ENCODE results near the gene TEX11.

The TEX11 gene

DNA sequence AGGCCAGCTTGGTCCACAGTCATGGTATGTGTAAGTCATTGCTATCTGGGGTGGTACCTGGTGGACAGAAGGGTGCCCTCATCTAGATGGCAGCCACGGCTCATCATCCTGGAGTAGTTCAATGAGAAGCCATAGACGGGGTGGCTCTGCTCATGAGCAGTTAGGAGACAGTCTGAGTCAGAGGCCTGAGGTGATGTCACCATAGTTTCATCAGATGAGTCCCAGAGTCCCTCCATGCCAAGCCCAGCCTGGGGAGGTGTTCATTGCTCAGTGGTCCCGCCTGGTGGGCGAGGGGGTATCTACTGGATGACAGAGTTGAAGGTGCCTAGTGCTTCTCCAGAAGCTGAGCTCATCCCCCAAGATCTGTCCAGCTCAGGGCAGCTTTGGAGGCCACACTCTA, 414.1 kb downstream of the TEX11 start:
- no peak for DNase-seq (ENCODE audit: low spot score)

DNA sequence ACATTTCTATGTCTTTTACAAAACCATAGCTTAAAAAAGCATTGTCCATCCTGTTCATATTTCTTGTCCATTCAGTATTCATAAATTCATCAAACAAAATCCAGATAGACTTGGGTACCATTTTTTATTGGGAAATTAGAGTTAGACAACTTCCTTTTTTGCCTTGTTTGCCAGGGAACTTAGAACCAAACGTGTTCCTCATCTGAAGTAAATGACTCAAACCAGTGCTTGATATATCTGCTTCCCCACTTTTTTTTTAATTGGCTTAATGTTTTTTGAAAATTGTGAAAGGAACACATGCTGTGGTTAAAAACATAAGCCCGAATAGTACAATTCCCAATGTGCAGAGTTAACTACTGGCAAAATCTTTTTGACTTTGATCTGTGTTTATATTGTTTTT, 419.7 kb downstream of the TEX11 start:
- no peak for DNase-seq (ENCODE audit: low spot score)

DNA sequence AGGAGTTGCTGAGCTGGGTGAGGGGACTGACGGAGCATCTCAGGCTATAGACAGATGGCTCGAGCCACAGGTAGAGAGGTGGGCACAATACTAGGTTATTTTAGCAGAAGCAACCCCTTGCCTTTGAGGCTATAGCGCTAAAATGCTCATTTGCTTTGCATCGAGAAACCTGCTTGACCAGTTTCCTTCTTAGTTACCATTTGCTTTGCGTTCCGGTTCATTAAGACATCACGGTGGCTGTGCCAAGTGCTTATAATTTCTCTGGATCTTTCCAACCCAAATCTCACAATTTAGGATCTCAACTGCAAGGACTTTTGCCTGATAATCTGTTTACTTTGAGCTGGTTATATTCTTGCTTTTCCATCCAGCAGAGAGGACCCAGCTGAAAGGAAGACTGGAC, 423.0 kb downstream of the TEX11 start:
- no peak for DNase-seq (ENCODE audit: low spot score)

DNA sequence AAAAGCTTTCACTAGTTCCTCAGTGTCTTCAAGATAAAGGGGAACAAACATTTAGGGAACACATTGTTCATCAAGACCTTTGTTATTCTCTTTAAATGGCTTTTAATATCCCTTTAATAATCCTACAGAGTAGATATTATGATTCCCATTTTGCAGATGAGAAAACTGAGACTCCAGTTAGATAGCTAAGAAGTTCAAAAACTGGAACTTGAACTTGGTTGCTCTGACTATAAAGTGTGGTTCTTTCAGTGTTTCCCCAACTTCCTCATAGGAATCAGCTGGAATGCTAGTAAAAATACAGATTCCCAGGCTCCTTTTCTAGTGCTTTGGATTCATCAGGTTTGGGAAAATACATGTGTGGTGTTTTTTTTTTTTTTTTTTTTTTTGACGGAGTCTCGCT, 426.2 kb downstream of the TEX11 start:
- DNase-seq (ENCODE audit: low spot score) = no peak

DNA sequence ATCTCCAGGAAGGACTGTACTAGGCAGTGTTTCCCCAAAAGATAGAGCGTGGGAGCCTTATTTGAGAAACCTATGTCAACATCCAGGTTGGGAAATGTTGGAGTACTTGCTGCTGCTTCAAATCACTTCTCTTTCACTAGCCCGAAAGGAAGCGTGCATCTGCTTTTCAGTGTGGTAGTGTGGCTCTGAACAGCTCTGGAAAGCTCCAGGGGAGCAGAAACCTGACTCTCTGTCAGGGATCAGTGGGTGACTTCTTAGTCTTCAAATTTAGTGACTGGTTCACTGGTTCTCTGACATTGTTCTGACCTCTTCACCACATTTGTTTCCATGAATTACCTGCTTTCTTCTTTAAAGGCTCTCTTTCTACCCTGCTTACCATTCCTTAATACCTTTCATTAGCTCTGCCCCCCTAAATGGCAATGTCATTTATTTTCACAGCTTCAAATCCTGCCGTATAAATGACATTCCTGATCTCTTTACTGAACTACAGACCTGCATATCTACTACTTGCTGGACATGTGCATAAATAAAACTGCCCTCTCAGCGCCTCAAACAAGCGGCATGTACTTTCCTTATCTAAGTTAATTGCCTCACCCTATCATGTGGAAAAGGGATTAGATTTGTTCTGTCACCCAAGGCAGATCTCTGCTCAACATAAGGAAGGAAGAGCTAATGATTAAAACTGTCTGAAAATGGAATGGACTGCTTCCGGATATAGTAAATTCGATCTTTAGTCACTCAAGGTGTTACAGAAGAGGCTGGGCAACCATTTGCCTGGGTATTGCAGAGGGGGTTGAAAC, 426.8 kb downstream of the TEX11 start:
- no peak for DNase-seq (ENCODE audit: low spot score)

DNA sequence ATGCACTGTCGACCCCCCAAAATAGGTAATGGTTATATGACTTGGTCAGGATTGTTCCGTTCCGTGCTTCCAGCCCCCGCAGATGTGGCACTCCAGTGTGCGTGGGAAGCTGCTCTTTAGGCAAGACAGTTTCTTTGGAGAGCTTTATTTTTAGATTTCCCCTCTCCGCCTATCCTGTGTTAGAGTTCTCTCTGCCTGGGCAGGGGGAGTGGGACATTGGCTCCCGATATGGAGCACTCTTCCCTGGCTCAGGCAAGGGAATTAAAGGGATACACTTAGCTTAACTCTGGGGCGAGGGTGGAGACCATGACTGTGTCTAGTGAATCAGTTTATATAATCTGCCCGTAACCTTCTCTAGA, 427.9 kb downstream of the TEX11 start:
- no peak for DNase-seq (ENCODE audit: low spot score)

DNA sequence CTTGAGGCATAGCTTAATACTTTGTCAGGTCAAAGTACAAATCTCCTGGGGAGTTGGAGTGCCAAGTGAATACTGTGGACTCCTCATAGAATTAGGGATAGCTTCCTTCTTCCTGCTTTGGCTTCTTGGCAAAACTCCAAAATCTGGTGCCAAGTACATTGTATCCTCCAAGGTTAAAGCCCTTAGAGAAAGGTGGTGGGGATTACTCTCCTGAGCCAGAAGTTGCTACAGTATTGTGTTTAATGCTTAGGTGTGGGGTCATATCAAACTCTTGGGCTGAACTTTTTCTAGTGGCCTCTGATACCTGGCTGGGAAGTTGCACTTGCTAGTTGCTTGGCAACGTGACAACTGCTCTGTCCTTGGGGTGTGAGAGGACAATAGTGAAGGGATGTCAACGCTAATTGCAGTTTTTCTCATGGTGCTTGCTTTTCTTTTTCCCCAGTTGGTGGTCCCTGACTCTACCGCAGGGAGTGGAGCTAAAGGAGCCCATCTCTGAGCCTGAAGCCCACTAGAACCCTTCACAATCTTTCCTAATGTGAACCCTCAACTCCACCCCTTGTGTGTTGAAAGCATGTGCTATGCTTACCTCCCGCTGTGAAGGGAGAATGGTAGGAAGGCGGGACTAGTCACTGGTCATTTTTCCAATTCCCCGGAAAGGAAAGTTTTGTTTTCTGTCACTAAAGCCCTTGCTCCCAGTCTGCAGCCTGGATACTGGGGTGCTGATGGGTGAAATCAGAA, 428.4 kb downstream of the TEX11 start:
- DNase-seq (ENCODE audit: low spot score) = no peak

DNA sequence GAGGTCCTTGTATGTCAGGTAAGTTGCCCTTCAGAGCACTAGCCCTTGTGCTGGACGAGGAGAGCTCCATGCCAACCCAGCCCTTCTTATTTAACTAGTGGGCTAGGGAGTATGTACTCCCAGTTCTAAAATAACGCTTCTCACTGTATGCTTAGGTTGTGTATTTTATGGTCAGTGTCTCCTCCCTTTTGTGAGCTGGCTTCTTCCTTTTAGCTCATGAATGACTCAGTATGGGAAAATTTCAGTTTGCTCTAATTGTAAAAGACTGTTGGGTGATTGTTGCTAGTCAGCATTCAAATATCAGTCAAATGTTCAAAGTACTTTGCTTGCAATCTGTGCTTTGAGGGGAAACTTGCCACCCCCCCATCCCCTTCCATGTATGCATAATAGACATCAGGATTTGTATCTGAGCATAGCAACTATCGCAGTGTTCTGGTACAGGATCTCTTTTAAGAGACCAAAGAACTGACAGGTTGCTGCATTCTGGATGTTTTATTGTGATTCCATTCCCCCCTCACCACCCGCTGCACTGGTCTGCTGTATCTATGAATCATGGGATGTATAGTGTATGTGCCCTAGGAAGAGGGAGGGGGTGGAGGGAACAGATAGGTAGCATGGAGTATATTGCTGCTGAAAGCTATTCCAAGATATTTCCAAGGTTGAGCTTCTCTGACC, 429.1 kb downstream of the TEX11 start:
- DNase-seq (ENCODE audit: low spot score) = peak; percentile 10

All from kidney capillary endothelial cell (primary cell).